K562 (cell line): ENCODE results near the gene IL1RN. TPM values are rescaled to one million over a fixed set of nuclear protein-coding genes. Genes with fewer than 3 reads are reported as not detected.

ENCODE experiments used
- DLX4 ChIP-seq: fragments of 250-450 bp; sonication (Bioruptor Pico); IDR thresholded peaks from 2 replicates; pipeline ENCODE4 v1.6.1; 2021; ENCODE audit warnings: mild to moderate bottlenecking
- EWSR1 ChIP-seq: fragments of 450-650 bp; IDR thresholded peaks from 2 replicates; pipeline ENCODE4 v1.6.1; 2018; ENCODE audit warnings: borderline replicate concordance, mild to moderate bottlenecking, low read depth, moderate library complexity; ENCODE audit not compliant: partially characterized antibody
- MEF2A ChIP-seq: IDR thresholded peaks from 2 replicates; pipeline ENCODE4 v1.6.1; 2011; ENCODE audit warnings: low read depth, mild to moderate bottlenecking, low read length, moderate library complexity; ENCODE audit not compliant: control insufficient read depth
- MITF ChIP-seq: IDR thresholded peaks from 2 replicates; pipeline ENCODE4 v1.6.1; 2014; ENCODE audit warnings: antibody characterized with exemption
- MLLT1 ChIP-seq, 2 experiments: fragments of 450-650 bp; IDR thresholded peaks; 2 replicates each; pipeline ENCODE4 v1.6.1; 2016
- MXI1 ChIP-seq: IDR thresholded peaks from 2 replicates; pipeline ENCODE4 v1.6.1; 2011; ENCODE audit warnings: low read depth, mild to moderate bottlenecking, improper control_type of control experiment, low read length
- NFXL1 ChIP-seq: fragments of 450-650 bp; formaldehyde crosslinking; IDR thresholded peaks from 2 replicates; pipeline ENCODE4 v1.4.0; 2021; ENCODE audit warnings: mild to moderate bottlenecking
- PHF20 ChIP-seq: fragments of 450-650 bp; IDR thresholded peaks from 2 replicates; pipeline ENCODE4 v1.6.1; 2018; ENCODE audit not compliant: partially characterized antibody
- TRIM24 ChIP-seq, 2 experiments: fragments of 450-650 bp; IDR thresholded peaks; 2 replicates each; pipeline ENCODE4 v1.6.1; 2016
- VEZF1 ChIP-seq: fragments of 200-800 bp; sonication (Bioruptor generic); IDR thresholded peaks from 2 replicates; pipeline ENCODE4 v1.6.1; 2017; ENCODE audit warnings: missing genetic modification characterization, missing compliant biosample characterization
- ZEB2 ChIP-seq: fragments of 450-650 bp; IDR thresholded peaks from 2 replicates; pipeline ENCODE4 v1.6.1; 2016
- ZFP36 ChIP-seq: fragments of 150-350 bp; IDR thresholded peaks from 2 replicates; pipeline ENCODE4 v1.6.1; 2018; ENCODE audit warnings: low read length, low read depth; ENCODE audit not compliant: partially characterized antibody
- ZFP91 ChIP-seq: sonication (generic); formaldehyde crosslinking; IDR thresholded peaks from 2 replicates; pipeline ENCODE4 v1.8.0; 2022; ENCODE audit warnings: mild to moderate bottlenecking, missing genetic modification reagents
- ZNF347 ChIP-seq: fragments of 450-650 bp; formaldehyde crosslinking; IDR thresholded peaks from 2 replicates; pipeline ENCODE4 v1.4.0; 2020; ENCODE audit warnings: low read depth, mild to moderate bottlenecking, moderate library complexity
- ZNF589 ChIP-seq: fragments of 200-800 bp; sonication (Bioruptor generic); IDR thresholded peaks from 2 replicates; pipeline ENCODE4 v1.6.1; 2016; ENCODE audit warnings: low read depth, missing genetic modification characterization, missing compliant biosample characterization
- ZNF592 ChIP-seq: fragments of 450-650 bp; IDR thresholded peaks from 2 replicates; pipeline ENCODE4 v1.6.1; 2017; ENCODE audit warnings: antibody characterized with exemption, mild to moderate bottlenecking
- polyA plus RNA-seq, 8 experiments: library from polyadenylated mRNA; depleted of rRNA in 4 of 8; stranded (reverse) in 5 of 8; unstranded in 3 of 8; fragments of >200 nt; fragmentation: Nextera tagmentation in 2 of 8; fragmentation: Illumina TruSeq in 1 of 8; extraction: Ambion mirVana in 2 of 8; extraction: Trizol in 1 of 8; gene quantifications; 2 replicates each; pipeline versions ENCODE4 v1.2.1 to v1.2.3, GENCODE V29; 2011 to 2014; ENCODE audit warnings: inconsistent platforms in 1 of 8, missing spikeins in 1 of 8
- total RNA-seq, 7 experiments: library from RNA; depleted of rRNA in 6 of 7; stranded (reverse); fragments of >200 nt in 6 of 7; fragmentation: Illumina TruSeq in 2 of 7; extraction: Trizol in 2 of 7; gene quantifications; 2 replicates each; pipeline versions ENCODE4 v1.2.1 to v1.2.3, GENCODE V29; 2011 to 2021; ENCODE audit warnings: low replicate concordance in 1 of 7

IL1RN gene
- total and polyA plus RNA-seq, 9 of the 15 experiments (the other 6 are each of a cell fraction or from before 2014, with no cell fraction given) = 0.13 TPM; not detected in 8

GRCh38 chr2:113173542-113174375 lies 46.4 kb downstream of the IL1RN start, which contains the start of gene PSD4 (continued):
- TF ChIP-seq DLX4 (no peak), ZNF347 (no peak), MEF2A (no peak), ZFP36 (no peak), VEZF1 (CRISPR knock-in tag) (peak; percentile 90), ZNF592 (peak; percentile 86), MITF (no peak), ZEB2 (no peak), ZNF589 (CRISPR knock-in tag) (peak; percentile 69), NFXL1 (CRISPR knock-in tag) (no peak), EWSR1 (no peak), MLLT1 (IDR thresholded peaks at IDR 0.05) (0 out of 4 replicates have a peak, but pooled peaks of 1 of the 2 experiments have one; percentile 4), PHF20 (peak; percentile 93), MXI1 (no peak), ZFP91 (CRISPR knock-in tag) (no peak), TRIM24 (IDR thresholded peaks at IDR 0.05) (no peak; a peak in 1 of 4 replicates)
